ENCODE results near the gene CCDC169.

DNA sequence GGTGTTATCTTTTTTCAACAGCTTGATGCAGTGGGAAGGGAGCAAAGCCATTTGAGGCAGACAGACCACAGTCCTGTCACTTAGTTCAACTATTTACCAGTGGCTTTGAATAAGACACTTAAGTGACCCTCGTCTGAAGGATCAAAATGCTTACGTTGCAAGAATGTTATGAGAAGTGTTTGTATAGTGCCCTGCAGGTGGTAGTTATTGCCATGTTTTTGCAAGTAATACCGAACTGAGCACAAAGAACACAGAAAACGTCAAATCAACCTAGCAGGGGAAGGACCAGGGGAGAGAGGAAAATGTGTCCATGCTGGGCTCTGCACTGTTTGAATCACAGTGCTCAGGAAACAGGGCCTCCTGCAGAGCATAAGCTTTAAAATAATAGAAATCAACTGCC is 86.0 kb downstream of the CCDC169 start:
- TF ChIP-seq, protein P1, sequence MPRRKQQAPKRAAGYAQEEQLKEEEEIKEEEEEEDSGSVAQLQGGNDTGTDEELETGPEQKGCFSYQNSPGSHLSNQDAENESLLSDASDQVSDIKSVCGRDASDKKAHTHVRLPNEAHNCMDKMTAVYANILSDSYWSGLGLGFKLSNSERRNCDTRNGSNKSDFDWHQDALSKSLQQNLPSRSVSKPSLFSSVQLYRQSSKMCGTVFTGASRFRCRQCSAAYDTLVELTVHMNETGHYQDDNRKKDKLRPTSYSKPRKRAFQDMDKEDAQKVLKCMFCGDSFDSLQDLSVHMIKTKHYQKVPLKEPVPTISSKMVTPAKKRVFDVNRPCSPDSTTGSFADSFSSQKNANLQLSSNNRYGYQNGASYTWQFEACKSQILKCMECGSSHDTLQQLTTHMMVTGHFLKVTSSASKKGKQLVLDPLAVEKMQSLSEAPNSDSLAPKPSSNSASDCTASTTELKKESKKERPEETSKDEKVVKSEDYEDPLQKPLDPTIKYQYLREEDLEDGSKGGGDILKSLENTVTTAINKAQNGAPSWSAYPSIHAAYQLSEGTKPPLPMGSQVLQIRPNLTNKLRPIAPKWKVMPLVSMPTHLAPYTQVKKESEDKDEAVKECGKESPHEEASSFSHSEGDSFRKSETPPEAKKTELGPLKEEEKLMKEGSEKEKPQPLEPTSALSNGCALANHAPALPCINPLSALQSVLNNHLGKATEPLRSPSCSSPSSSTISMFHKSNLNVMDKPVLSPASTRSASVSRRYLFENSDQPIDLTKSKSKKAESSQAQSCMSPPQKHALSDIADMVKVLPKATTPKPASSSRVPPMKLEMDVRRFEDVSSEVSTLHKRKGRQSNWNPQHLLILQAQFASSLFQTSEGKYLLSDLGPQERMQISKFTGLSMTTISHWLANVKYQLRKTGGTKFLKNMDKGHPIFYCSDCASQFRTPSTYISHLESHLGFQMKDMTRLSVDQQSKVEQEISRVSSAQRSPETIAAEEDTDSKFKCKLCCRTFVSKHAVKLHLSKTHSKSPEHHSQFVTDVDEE (CRISPR knock-in tag; IDR thresholded peaks at IDR 0.05), result no peak
- no peak for TF ChIP-seq ESRRG (CRISPR knock-in tag; IDR thresholded peaks at IDR 0.05)
- TF ChIP-seq ZFP3 (CRISPR knock-in tag; IDR thresholded peaks at IDR 0.05), result no peak
- no peak for TF ChIP-seq RARB (CRISPR knock-in tag; IDR thresholded peaks at IDR 0.05)
- TF ChIP-seq, protein P2, sequence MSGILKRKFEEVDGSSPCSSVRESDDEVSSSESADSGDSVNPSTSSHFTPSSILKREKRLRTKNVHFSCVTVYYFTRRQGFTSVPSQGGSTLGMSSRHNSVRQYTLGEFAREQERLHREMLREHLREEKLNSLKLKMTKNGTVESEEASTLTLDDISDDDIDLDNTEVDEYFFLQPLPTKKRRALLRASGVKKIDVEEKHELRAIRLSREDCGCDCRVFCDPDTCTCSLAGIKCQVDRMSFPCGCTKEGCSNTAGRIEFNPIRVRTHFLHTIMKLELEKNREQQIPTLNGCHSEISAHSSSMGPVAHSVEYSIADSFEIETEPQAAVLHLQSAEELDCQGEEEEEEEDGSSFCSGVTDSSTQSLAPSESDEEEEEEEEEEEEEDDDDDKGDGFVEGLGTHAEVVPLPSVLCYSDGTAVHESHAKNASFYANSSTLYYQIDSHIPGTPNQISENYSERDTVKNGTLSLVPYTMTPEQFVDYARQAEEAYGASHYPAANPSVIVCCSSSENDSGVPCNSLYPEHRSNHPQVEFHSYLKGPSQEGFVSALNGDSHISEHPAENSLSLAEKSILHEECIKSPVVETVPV (CRISPR knock-in tag; IDR thresholded peaks at IDR 0.05), result no peak
- TF ChIP-seq PPARA (CRISPR knock-in tag; IDR thresholded peaks at IDR 0.05; ENCODE audit: borderline replicate concordance), result no peak
- no peak for TF ChIP-seq ARNTL (CRISPR knock-in tag; IDR thresholded peaks at IDR 0.05; ENCODE audit: borderline replicate concordance, low read depth)
- TF ChIP-seq GLIS3 (CRISPR knock-in tag; IDR thresholded peaks at IDR 0.05), result no peak
- no peak for TF ChIP-seq SNAI2 (CRISPR knock-in tag; IDR thresholded peaks at IDR 0.05)
- TF ChIP-seq ZC3H10 (CRISPR knock-in tag; IDR thresholded peaks at IDR 0.05), result no peak
- TF ChIP-seq BACH2 (CRISPR knock-in tag; IDR thresholded peaks at IDR 0.05; ENCODE audit: borderline replicate concordance), result no peak
- TF ChIP-seq ZNF8 (CRISPR knock-in tag; IDR thresholded peaks at IDR 0.05), result no peak
- TF ChIP-seq, protein P3, sequence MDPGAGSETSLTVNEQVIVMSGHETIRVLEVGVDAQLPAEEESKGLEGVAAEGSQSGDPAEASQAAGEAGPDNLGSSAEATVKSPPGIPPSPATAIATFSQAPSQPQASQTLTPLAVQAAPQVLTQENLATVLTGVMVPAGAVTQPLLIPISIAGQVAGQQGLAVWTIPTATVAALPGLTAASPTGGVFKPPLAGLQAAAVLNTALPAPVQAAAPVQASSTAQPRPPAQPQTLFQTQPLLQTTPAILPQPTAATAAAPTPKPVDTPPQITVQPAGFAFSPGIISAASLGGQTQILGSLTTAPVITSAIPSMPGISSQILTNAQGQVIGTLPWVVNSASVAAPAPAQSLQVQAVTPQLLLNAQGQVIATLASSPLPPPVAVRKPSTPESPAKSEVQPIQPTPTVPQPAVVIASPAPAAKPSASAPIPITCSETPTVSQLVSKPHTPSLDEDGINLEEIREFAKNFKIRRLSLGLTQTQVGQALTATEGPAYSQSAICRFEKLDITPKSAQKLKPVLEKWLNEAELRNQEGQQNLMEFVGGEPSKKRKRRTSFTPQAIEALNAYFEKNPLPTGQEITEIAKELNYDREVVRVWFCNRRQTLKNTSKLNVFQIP (CRISPR knock-in tag; IDR thresholded peaks at IDR 0.05; ENCODE audit: borderline replicate concordance, low read depth), result no peak
